Measurements from ENCODE around the gene CFAP47.

The CFAP47 gene

GRCh38 chrX:36266155-36266554 is 346.6 kb downstream of the CFAP47 start:
- TF ChIP-seq CTCF (IDR thresholded peaks at IDR 0.05; ENCODE audit: low read depth, low read length) = no peak
- H3K4me3 ChIP-seq (ENCODE audit: low read depth, low read length) = no peak overlapping the region

GRCh38 chrX:36310136-36310535 is 390.6 kb downstream of the CFAP47 start:
- H3K4me3 ChIP-seq (ENCODE audit: low read depth, low read length) = no peak overlapping the region

GRCh38 chrX:36314303-36314702 is 394.8 kb downstream of the CFAP47 start:
- TF ChIP-seq CTCF (IDR thresholded peaks at IDR 0.05; ENCODE audit: low read depth, low read length) = no peak
- no peak overlapping the region for H3K4me3 ChIP-seq (ENCODE audit: low read depth, low read length)

More at GRCh38 chrX:36310136-36310535, 390.6 kb downstream of the CFAP47 start:
- no peak for TF ChIP-seq CTCF (IDR thresholded peaks at IDR 0.05; ENCODE audit: low read depth, low read length)

- no peak for TF ChIP-seq CTCF (IDR thresholded peaks at IDR 0.05; ENCODE audit: low read depth, low read length)
Measured at GRCh38 chrX:36334572-36334971, 415.0 kb downstream of the CFAP47 start.

GRCh38 chrX:36336751-36337150 is 417.2 kb downstream of the CFAP47 start:
- no peak overlapping the region for H3K4me3 ChIP-seq (ENCODE audit: low read depth, low read length)
- no peak for TF ChIP-seq CTCF (IDR thresholded peaks at IDR 0.05; ENCODE audit: low read depth, low read length)

More at GRCh38 chrX:36334572-36334971, 415.0 kb downstream of the CFAP47 start:
- no peak overlapping the region for H3K4me3 ChIP-seq (ENCODE audit: low read depth, low read length)

- no peak overlapping the region for H3K4me3 ChIP-seq (ENCODE audit: low read depth, low read length)
- TF ChIP-seq CTCF (IDR thresholded peaks at IDR 0.05; ENCODE audit: low read depth, low read length) = no peak
Measured at GRCh38 chrX:36344301-36344700, 424.8 kb downstream of the CFAP47 start.

- no peak for TF ChIP-seq CTCF (IDR thresholded peaks at IDR 0.05; ENCODE audit: low read depth, low read length)
- H3K4me3 ChIP-seq (ENCODE audit: low read depth, low read length) = no peak overlapping the region
Measured at GRCh38 chrX:36348509-36348908, 429.0 kb downstream of the CFAP47 start.

All from WI38 (cell line).